Measurements from ENCODE around the gene WNT3A.

The WNT3A gene

GRCh38 chr1:228088586-228089498, 82.0 kb downstream of the WNT3A start:
- DNase-seq = no peak

GRCh38 chr1:228089519-228090380, 83.0 kb downstream of the WNT3A start:
- DNase-seq = no peak

- DNase-seq = no peak
Observed at GRCh38 chr1:228090613-228091081, 83.8 kb downstream of the WNT3A start.

- no peak for DNase-seq
Observed at GRCh38 chr1:228091084-228091483, 84.3 kb downstream of the WNT3A start.

GRCh38 chr1:228092342-228093049, 85.7 kb downstream of the WNT3A start:
- no peak for DNase-seq

- DNase-seq = no peak
Observed at GRCh38 chr1:228093050-228093906, 86.5 kb downstream of the WNT3A start.

- no peak for DNase-seq
Observed at GRCh38 chr1:228094432-228095016, 87.7 kb downstream of the WNT3A start.

- no peak for DNase-seq
Observed at GRCh38 chr1:228095161-228095560, 88.4 kb downstream of the WNT3A start.

GRCh38 chr1:228095938-228096337, 89.1 kb downstream of the WNT3A start:
- DNase-seq = no peak

GRCh38 chr1:228096416-228097332, 89.9 kb downstream of the WNT3A start:
- no peak for DNase-seq

- DNase-seq = no peak
Observed at GRCh38 chr1:228097333-228098081, 90.7 kb downstream of the WNT3A start.

GRCh38 chr1:228098323-228098931, 91.6 kb downstream of the WNT3A start:
- DNase-seq = no peak

GRCh38 chr1:228099331-228099732, 92.5 kb downstream of the WNT3A start:
- DNase-seq = no peak

- DNase-seq = no peak
Observed at GRCh38 chr1:228100822-228101613, 94.2 kb downstream of the WNT3A start.

- DNase-seq = no peak
Observed at GRCh38 chr1:228101614-228101993, 94.8 kb downstream of the WNT3A start.

GRCh38 chr1:228101994-228102790, 95.4 kb downstream of the WNT3A start:
- peak; percentile 13 for DNase-seq

GRCh38 chr1:228102791-228103620, 96.2 kb downstream of the WNT3A start, which contains the start of gene C1orf35:
Gene C1orf35 (minus strand): TSS chr1:228103325. CDS start chr1:228103227, 98 bp downstream.
- peak; percentile 91 for DNase-seq
